A549 (cell line): Measurements from ENCODE around the gene IL21R. TPM values are rescaled to one million over a fixed set of nuclear protein-coding genes. Genes with fewer than 3 reads are reported as not detected.

Experiments used
- ATAC-seq, 2 experiments: fragments of 200-7000 bp in 1 of 2; fragments of >200 bp in 1 of 2; cut with Nextera tagmentation in 1 of 2; cut with Tn5 transposase in 1 of 2; 3 replicates each; pipeline versions ENCODE4 v1.8.0 to v1.9.1; 2018 to 2020; ENCODE audit warnings: mild to moderate bottlenecking in 1 of 2, moderate library complexity in 1 of 2
- CTCF ChIA-PET: fragments of 300-600 bp; sonication (Branson Sonifier 250); formaldehyde crosslinking; extraction: SDS; loops from one replicate; lab custom pipeline; 2021; ENCODE audit warnings: antibody characterized with exemption, inconsistent platforms; lab: Yijun Ruan, JAX
- POLR2A ChIA-PET: fragments of 350-600 bp; formaldehyde crosslinking; extraction: SDS; loops from one replicate; lab custom pipeline; 2021; ENCODE audit warnings: antibody characterized with exemption, inconsistent platforms; lab: Yijun Ruan, JAX
- DNase-seq, 2 experiments: peaks; one replicate each; pipeline versions ENCODE4 v3.0.0 to v3.0.0-alpha.2; 2011 to 2016; ENCODE audit warnings: low read depth in 1 of 2, low spot score in 1 of 2
- FAIRE-seq: peaks from 2 replicates; lab custom pipeline; 2011; peaks lifted over from hg19 to GRCh38; lab: Jason Lieb, UNC
- H3K27ac ChIP-seq, 2 experiments: fragments of >200 bp; sonication (Bioruptor Twin); formaldehyde crosslinking; 3 replicates each; pipeline ENCODE4 v1.5.1; 2016 to 2017
- H3K4me1 ChIP-seq: fragments of >200 bp; sonication (Bioruptor Twin); formaldehyde crosslinking; 3 replicates; pipeline ENCODE4 v1.6.1; 2016
- H3K4me2 ChIP-seq: fragments of >200 bp; sonication (Bioruptor Twin); formaldehyde crosslinking; 3 replicates; pipeline ENCODE4 v1.6.1; 2016
- H3K4me3 ChIP-seq: fragments of >200 bp; sonication (Bioruptor Twin); formaldehyde crosslinking; 3 replicates; pipeline ENCODE4 v1.5.1; 2016
- H3K9me3 ChIP-seq: fragments of >200 bp; sonication (Bioruptor Twin); formaldehyde crosslinking; 3 replicates; pipeline ENCODE4 v1.6.1; 2016
- ATOH8 ChIP-seq: fragments of 250-450 bp; sonication (Bioruptor Pico); IDR thresholded peaks from 2 replicates; pipeline ENCODE4 v1.5.0; 2020; ENCODE audit warnings: low read depth, mild to moderate bottlenecking, moderate library complexity
- BCL3 ChIP-seq: fragments of >200 bp; sonication (Bioruptor Twin); formaldehyde crosslinking; IDR thresholded peaks from 3 replicates; pipeline ENCODE4 v1.6.1; 2016
- BHLHE40 ChIP-seq: IDR thresholded peaks from 2 replicates; pipeline ENCODE4 v1.6.1; 2012; ENCODE audit warnings: low read depth, low read length, inconsistent platforms
- CBX2 ChIP-seq: fragments of 200-600 bp; sonication (generic); IDR thresholded peaks from 2 replicates; pipeline ENCODE4 v1.6.1; 2016; ENCODE audit warnings: low read depth, mild to moderate bottlenecking, borderline replicate concordance
- CBX8 ChIP-seq: fragments of 200-600 bp; sonication (generic); IDR thresholded peaks from 2 replicates; pipeline ENCODE4 v1.6.1; 2016
- CEBPB ChIP-seq, 2 experiments: fragments of >200 bp in 1 of 2; sonication (Bioruptor Twin) in 1 of 2; formaldehyde crosslinking in 1 of 2; IDR thresholded peaks; 2 replicates each; pipeline ENCODE4 v1.6.1; 2012 to 2016
- EHF ChIP-seq: fragments of 250-450 bp; sonication (Bioruptor Pico); IDR thresholded peaks from 2 replicates; pipeline ENCODE4 v1.5.0; 2020; ENCODE audit warnings: mild to moderate bottlenecking
- EP300 ChIP-seq, 2 experiments: fragments of >200 bp; sonication (Bioruptor Twin); formaldehyde crosslinking; IDR thresholded peaks; 2 replicates in 1 of 2; 3 replicates in 1 of 2; pipeline ENCODE4 v1.6.1; 2016 to 2017
- FOSL2 ChIP-seq, 2 experiments: fragments of 450-650 bp in 1 of 2; fragments of >200 bp in 1 of 2; sonication (Bioruptor Twin) in 1 of 2; formaldehyde crosslinking; IDR thresholded peaks; 2 replicates each; pipeline versions ENCODE4 v1.5.0 to v1.6.1; 2016 to 2020; ENCODE audit warnings: mild to moderate bottlenecking in 1 of 2, moderate library complexity in 1 of 2
- HDAC2 ChIP-seq: fragments of 200-600 bp; sonication (generic); IDR thresholded peaks from 2 replicates; pipeline ENCODE4 v1.6.1; 2016
- HEYL ChIP-seq: fragments of 250-450 bp; sonication (Bioruptor Pico); IDR thresholded peaks from 2 replicates; pipeline ENCODE4 v1.8.0; 2021; ENCODE audit warnings: mild to moderate bottlenecking, moderate library complexity
- HOXB5 ChIP-seq: fragments of 250-450 bp; sonication (Bioruptor Pico); IDR thresholded peaks from 2 replicates; pipeline ENCODE4 v1.5.0; 2020; ENCODE audit warnings: mild to moderate bottlenecking, moderate library complexity
- JUN ChIP-seq, 2 experiments: fragments of >200 bp; sonication (Bioruptor Twin); formaldehyde crosslinking; IDR thresholded peaks; 2 replicates in 1 of 2; 3 replicates in 1 of 2; pipeline ENCODE4 v1.6.1; 2016 to 2017
- JUNB ChIP-seq: fragments of >200 bp; sonication (Bioruptor Twin); formaldehyde crosslinking; IDR thresholded peaks from 2 replicates; pipeline ENCODE4 v1.6.1; 2016
- KDM5A ChIP-seq: fragments of 200-600 bp; sonication (generic); IDR thresholded peaks from 2 replicates; pipeline ENCODE4 v1.6.1; 2016; ENCODE audit warnings: antibody characterized with exemption, mild to moderate bottlenecking
- MAZ ChIP-seq: fragments of 150-350 bp; IDR thresholded peaks from 2 replicates; pipeline ENCODE4 v1.6.1; 2014; ENCODE audit warnings: antibody characterized with exemption, low read depth, low read length, borderline replicate concordance
- NR3C1 ChIP-seq: fragments of >200 bp; sonication (Bioruptor Twin); formaldehyde crosslinking; IDR thresholded peaks from 3 replicates; pipeline ENCODE4 v1.6.1; 2017
- PBX3 ChIP-seq: IDR thresholded peaks from 2 replicates; pipeline ENCODE4 v1.6.1; 2012
- POLR2A ChIP-seq: IDR thresholded peaks from 2 replicates; pipeline ENCODE4 v1.6.1; 2012; ENCODE audit warnings: mild to moderate bottlenecking, low read length
- POLR2AphosphoS2 ChIP-seq: conservative IDR thresholded peaks from 2 replicates; pipeline ENCODE4 v1.6.1; 2012; ENCODE audit warnings: low read length, improper control_type of control experiment, inconsistent platforms
- RAD21 ChIP-seq, 2 experiments: fragments of >200 bp in 1 of 2; sonication (Bioruptor Twin) in 1 of 2; formaldehyde crosslinking in 1 of 2; IDR thresholded peaks in 1 of 2; conservative IDR thresholded peaks in 1 of 2; 2 replicates in 1 of 2; 3 replicates in 1 of 2; pipeline ENCODE4 v1.6.1; 2012 to 2018; ENCODE audit warnings: inconsistent platforms in 1 of 2
- RARB ChIP-seq: fragments of 250-450 bp; sonication (Bioruptor Pico); IDR thresholded peaks from 2 replicates; pipeline ENCODE4 v1.8.0; 2021; ENCODE audit warnings: mild to moderate bottlenecking, moderate library complexity
- RCOR1 ChIP-seq: fragments of 150-350 bp; IDR thresholded peaks from 2 replicates; pipeline ENCODE4 v1.6.1; 2014; ENCODE audit warnings: antibody characterized with exemption, low read length, low read depth
- RFX5 ChIP-seq: fragments of 450-650 bp; IDR thresholded peaks from 2 replicates; pipeline ENCODE4 v1.7.1; 2014; ENCODE audit warnings: antibody characterized with exemption, mild to moderate bottlenecking, moderate library complexity
- TP53 ChIP-seq: fragments of 250-450 bp; sonication (Bioruptor Pico); IDR thresholded peaks from 2 replicates; pipeline ENCODE4 v1.5.0; 2021; ENCODE audit warnings: mild to moderate bottlenecking, moderate library complexity
- USF2 ChIP-seq: fragments of 450-650 bp; IDR thresholded peaks from 2 replicates; pipeline ENCODE4 v1.6.1; 2014; ENCODE audit warnings: antibody characterized with exemption
- ZNF302 ChIP-seq: fragments of 250-450 bp; sonication (Bioruptor Pico); IDR thresholded peaks from 2 replicates; pipeline ENCODE4 v1.9.0; 2021; ENCODE audit warnings: inconsistent platforms, mild to moderate bottlenecking, moderate library complexity
- WGBS: methylation state at CpG from one replicate; pipeline ENCODE4 v1.1.6; 2017; ENCODE audit errors: missing lambda C conversion rate; 5-methylcytosine and 5-hydroxymethylcytosine counted together
- polyA plus RNA-seq, 4 experiments: library from polyadenylated mRNA; depleted of rRNA in 3 of 4; stranded (reverse); fragments of >200 nt; fragmentation: RNase III in 1 of 4; extraction: RNeasy Plus Mini Kit Qiagen cat#74134 plus additional on column Dnase treatment in 1 of 4; gene quantifications; 2 replicates in 3 of 4; 3 replicates in 1 of 4; pipeline ENCODE4 v1.2.3, GENCODE V29; 2011 to 2017
- TF ChIP-seq, protein P1 (sequence below): fragments of >200 bp; sonication (Bioruptor Twin); formaldehyde crosslinking; IDR thresholded peaks from 2 replicates; pipeline ENCODE4 v1.6.1; 2016

Gene IL21R
- polyA plus RNA-seq, 2 of the 4 experiments (the other 2 are of a cell fraction): 0.04 to 0.09 TPM

DNA sequence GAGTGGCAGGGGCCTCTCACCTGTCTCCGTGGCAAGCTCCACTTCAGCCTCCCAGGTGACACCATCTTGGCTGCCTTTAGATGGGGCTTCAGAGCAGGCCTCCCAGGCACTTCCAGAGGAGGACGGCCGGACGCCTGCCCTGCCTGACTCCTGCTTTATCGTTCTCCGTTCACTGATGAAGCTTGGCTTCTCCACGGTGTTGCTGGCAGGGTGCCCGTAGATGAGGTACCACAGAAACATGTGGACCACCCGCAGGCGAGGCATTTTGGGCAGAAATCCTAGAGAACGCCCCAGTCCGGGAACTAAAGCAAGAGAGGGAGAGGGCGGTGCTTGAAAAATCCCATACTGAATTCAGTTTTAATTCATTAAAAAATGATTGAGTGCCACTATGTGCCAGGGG lies 93.2 kb downstream of the IL21R start (continued):
- TF ChIP-seq RARB (CRISPR knock-in tag): no peak
- TF ChIP-seq POLR2AphosphoS2: no peak
- no peak for TF ChIP-seq PBX3

DNA sequence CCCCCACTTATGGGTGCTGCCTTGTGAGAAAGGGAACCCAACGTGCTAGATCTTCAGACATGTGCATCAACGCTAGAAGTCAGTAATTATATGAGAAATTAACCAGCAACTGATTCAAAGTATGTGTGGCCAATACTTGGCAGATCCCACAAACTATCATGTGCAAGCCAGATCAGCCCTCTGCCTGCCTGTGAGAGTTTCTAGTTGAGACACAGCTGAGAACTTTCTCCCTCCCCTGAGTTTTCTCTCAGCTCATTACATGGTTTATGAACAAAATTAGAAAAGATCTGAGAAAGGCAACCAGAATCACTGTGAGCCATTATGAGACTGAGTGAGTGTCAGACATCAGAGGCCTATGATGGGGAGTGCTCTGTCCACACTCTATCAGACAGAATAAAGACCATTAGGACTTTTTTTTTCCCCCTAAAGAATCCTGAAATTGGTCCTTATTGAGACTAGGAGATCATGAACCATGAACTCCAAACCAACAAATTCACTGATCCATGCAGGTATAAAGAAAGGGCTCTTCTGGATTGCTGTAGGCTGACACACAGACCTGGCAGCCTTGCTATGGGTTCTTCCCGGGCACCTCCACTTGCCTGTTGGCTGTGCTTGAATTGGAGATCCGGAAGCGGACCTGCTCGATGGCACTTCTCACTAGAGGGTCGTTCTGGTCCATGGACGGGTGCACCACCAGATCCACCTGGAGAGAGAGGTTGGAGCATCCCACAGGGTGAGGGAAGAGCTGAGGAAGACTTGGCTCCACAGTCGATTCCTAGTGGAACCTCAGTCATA lies 96.3 kb downstream of the IL21R start:
- DNase-seq: no peak
- Histone ChIP-seq H3K4me1 (no peaks in the 10 kb centered on the region), H3K4me2 (no peak overlapping the region), H3K4me3 (no peak overlapping the region), H3K27ac (no peak overlapping the region), H3K9me3 (no peaks in the 10 kb centered on the region)
- CTCF ChIA-PET: interaction anchor here (3.0 kb wide), 1 partner anchor 18 kb away, joined by 12 read pairs; no protein-coding TSS in a partner anchor
- FAIRE-seq: no peak
- POLR2A ChIA-PET: no interaction called here
- TF ChIP-seq RCOR1 (no peak), BHLHE40 (no peak), POLR2AphosphoS2 (no peak), HOXB5 (no peak), CBX8 (no peak), JUNB (no peak), MAZ (no peak)
- TF ChIP-seq, protein P1, sequence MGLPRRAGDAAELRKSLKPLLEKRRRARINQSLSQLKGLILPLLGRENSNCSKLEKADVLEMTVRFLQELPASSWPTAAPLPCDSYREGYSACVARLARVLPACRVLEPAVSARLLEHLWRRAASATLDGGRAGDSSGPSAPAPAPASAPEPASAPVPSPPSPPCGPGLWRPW: no peak
- WGBS: 89% methylated on average over 9 of the region's 9 CpGs
- no peak for ATAC-seq

DNA sequence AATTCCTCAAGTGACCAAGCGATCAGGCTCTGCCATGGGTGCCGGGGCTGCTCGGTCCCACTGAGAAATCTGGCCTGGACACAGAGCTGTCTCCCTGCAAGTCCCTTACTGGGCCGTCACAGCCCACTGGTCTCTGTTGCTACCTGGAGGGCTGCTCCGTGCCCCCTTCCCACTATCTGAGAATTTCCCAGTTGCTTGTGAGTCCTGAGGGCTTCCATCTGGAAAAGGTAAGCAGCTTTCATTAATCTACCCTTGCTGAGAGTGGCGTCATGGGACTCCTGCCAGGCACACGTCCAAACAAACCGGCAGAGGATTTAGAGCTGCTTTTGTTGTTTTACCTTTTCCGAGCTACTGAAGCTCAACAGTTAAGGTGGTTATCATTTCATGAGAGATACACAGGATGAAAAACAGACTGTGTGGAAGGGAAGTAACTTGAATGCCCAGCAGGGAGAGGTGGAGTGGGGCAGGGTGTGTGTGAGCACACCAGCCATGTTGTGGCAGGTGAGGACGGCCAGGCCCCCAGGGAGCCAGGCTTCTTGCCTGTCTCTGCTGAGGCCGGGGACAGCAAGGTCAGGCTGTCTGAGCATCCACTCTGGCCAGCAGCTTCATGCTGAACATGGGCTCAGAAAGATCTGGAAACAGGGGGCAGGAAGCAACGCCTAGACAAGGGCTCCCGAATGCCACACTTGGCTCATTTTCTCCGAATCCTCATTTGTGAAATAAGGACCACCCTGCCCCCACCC lies 97.1 kb downstream of the IL21R start:
- no peaks in the 10 kb centered on the region for H3K9me3 ChIP-seq
- WGBS: 88% methylated on average over 14 of the region's 14 CpGs
- ATAC-seq: no peak
- no peak for DNase-seq
- no peak overlapping the region for H3K4me2 ChIP-seq
- H3K4me3 ChIP-seq: no peak overlapping the region
- FAIRE-seq: no peak
- H3K4me1 ChIP-seq: no peaks in the 10 kb centered on the region
- no peak overlapping the region for H3K27ac ChIP-seq
- POLR2A ChIA-PET: no interaction called here
- TF ChIP-seq HDAC2 (no peak), JUN (IDR thresholded peaks at IDR 0.05) (no peak), RFX5 (no peak), NR3C1 (no peak), HEYL (CRISPR knock-in tag) (no peak), KDM5A (no peak), FOSL2 (IDR thresholded peaks at IDR 0.05) (no peak), FOSL2 (CRISPR knock-in tag; IDR thresholded peaks at IDR 0.05) (no peak), BCL3 (no peak), ATOH8 (CRISPR knock-in tag) (no peak), CBX8 (no peak), CBX2 (no peak), EHF (no peak), POLR2A (no peak), USF2 (no peak), RAD21 (conservative IDR thresholded peaks at IDR 0.05 in 1 of 2, IDR thresholded peaks at IDR 0.05 in 1 of 2) (no peak), EP300 (IDR thresholded peaks at IDR 0.05) (no peak), ZNF302 (CRISPR knock-in tag) (no peak), TP53 (CRISPR knock-in tag) (no peak), RARB (CRISPR knock-in tag) (no peak), CEBPB (IDR thresholded peaks at IDR 0.05) (no peak)
- TF ChIP-seq, all 56 proteins: peak for 0
- CTCF ChIA-PET: interaction anchor here (0.9 to 3.0 kb wide), 2 partner anchors 13 to 17 kb away, joined by 3 to 12 read pairs; no protein-coding TSS in a partner anchor
